ENCODE data around the gene FGFBP2. TPM values are rescaled to one million over a fixed set of nuclear protein-coding genes. Genes with fewer than 3 reads are reported as not detected.

Gene FGFBP2
- total and polyA plus RNA-seq, 10 of the 15 experiments (the other 5 are each of a cell fraction or from before 2014, with no cell fraction given), result 0.23 TPM; not detected in 9

GRCh38 chr4:15918484-15919129 lies 44.4 kb downstream of the FGFBP2 start:
- ATAC-seq (no peak), DNase-seq (ENCODE audit: low read depth, low spot score) (no peak), FAIRE-seq (no peak)
- H3K9ac ChIP-seq (ENCODE audit: control insufficient read depth, insufficient read depth, low read length), result no peak overlapping the region
- H3K9me3 ChIP-seq (replicated peaks; ENCODE audit: control insufficient read depth, insufficient read depth, low read length), result no peaks in the 10 kb centered on the region
- H3K4me1 ChIP-seq (ENCODE audit: control insufficient read depth, insufficient read depth, low read length), result no peaks in the 10 kb centered on the region
- TF ChIP-seq POLR2AphosphoS5 (IDR thresholded peaks at IDR 0.05; ENCODE audit: low read length) (no peak), SIX5 (IDR thresholded peaks at IDR 0.05; ENCODE audit: low read depth, low read length, severe bottlenecking) (no peak), BACH1 (IDR thresholded peaks at IDR 0.05; ENCODE audit: borderline replicate concordance) (no peak), DPF2 (IDR thresholded peaks at IDR 0.05) (no peak), RAD51 (IDR thresholded peaks at IDR 0.05) (no peak), MEF2B (IDR thresholded peaks at IDR 0.05; ENCODE audit: partially characterized antibody, poor library complexity, severe bottlenecking) (no peak), FOXM1 (IDR thresholded peaks at IDR 0.05; ENCODE audit: low read depth, low read length) (no peak), ZBTB40 (IDR thresholded peaks at IDR 0.05; ENCODE audit: borderline replicate concordance) (no peak), TAF1 (IDR thresholded peaks at IDR 0.05; ENCODE audit: borderline replicate concordance, low read depth, low read length) (no peak), SUZ12 (IDR thresholded peaks at IDR 0.05; ENCODE audit: unreplicated experiment) (no peak), HDAC6 (IDR thresholded peaks at IDR 0.05; ENCODE audit: unreplicated experiment) (no peak), BCL11A (IDR thresholded peaks at IDR 0.05; ENCODE audit: low read depth, low read length) (no peak), ZNF217 (IDR thresholded peaks at IDR 0.05) (no peak), IKZF1 (conservative IDR thresholded peaks at IDR 0.05) (no peak), NR2C1 (IDR thresholded peaks at IDR 0.05) (no peak), PAX8 (IDR thresholded peaks at IDR 0.05) (no peak), MYC (IDR thresholded peaks at IDR 0.05; ENCODE audit: insufficient read depth, insufficient read length, insufficient replicate concordance, low read length, severe bottlenecking) (no peak), ZNF687 (IDR thresholded peaks at IDR 0.05) (no peak)
- no TSS peak for BruUV-seq (replicated peaks)
- POLR2A ChIA-PET, result no interaction called here
- no peak overlapping the region for H3K4me3 ChIP-seq
- 24% methylated on average over 4 of the region's 4 CpGs for WGBS (ENCODE audit: insufficient coverage, insufficient replicate concordance, low lambda C conversion rate, missing lambda C conversion rate)
- H3K36me3 ChIP-seq (ENCODE audit: control insufficient read depth in 2 of 2, insufficient read depth in 2 of 2, low read length in 1 of 2), result no peaks in the 10 kb centered on the region
- no peaks in the 10 kb centered on the region for H3K79me2 ChIP-seq (ENCODE audit: control insufficient read depth, insufficient read depth, low read length)
- no peak overlapping the region for H3K27ac ChIP-seq (ENCODE audit: control insufficient read depth, insufficient read depth)
- peaks cover 0 to 1% of the 10 kb centered on the region in 2 experiments; a peak in 2 of 4 replicates for H3K27me3 ChIP-seq (replicated peaks in 1 of 2; ENCODE audit: control insufficient read depth in 2 of 2, insufficient read depth in 2 of 2, low read length in 1 of 2)
- RAD21 ChIA-PET (ENCODE audit: unreplicated experiment), result no interaction called here
- H4K20me1 ChIP-seq (ENCODE audit: control insufficient read depth, insufficient read depth), result no peaks in the 10 kb centered on the region
- SMC1A ChIA-PET (ENCODE audit: uncharacterized antibody, unreplicated experiment), result no interaction called here
- in situ Hi-C loops (cut with MboI), result no loop called here
- CTCF ChIA-PET, result interaction anchor here (0.6 to 1.0 kb wide), 2 partner anchors 15 to 314 kb away, joined by 3 read pairs; no protein-coding TSS in a partner anchor
- no peak overlapping the region for H2AFZ ChIP-seq (ENCODE audit: control insufficient read depth, low read depth, low read length)
- no peak overlapping the region for H3K4me2 ChIP-seq (ENCODE audit: control insufficient read depth, insufficient read depth)
- intact Hi-C loops (cut with micrococcal nuclease; ENCODE audit: unreplicated experiment), result no loop called here

Data from GM12878 (cell line).